ENCODE data around the gene APOB. TPM values are rescaled to one million over a fixed set of nuclear protein-coding genes. Genes with fewer than 3 reads are reported as not detected.

APOB gene
- polyA plus RNA-seq, 4 donors = 14.1 to 1,089 (median 138) TPM

- H3K36me3 ChIP-seq (ENCODE audit: control insufficient read depth in 3 of 3, insufficient read depth in 2 of 3, low read depth in 1 of 3, low read length in 3 of 3) = peaks cover 0 to 50% (median 34%) of the 10 kb centered on the region in 3 donors
- no peak for FAIRE-seq
- DNase-seq = no peak
- WGBS, 3 donors = 84 to 93% (median 88%) methylated on average over 8 of the region's 8 CpGs
- H3K9me3 ChIP-seq (ENCODE audit: control insufficient read depth in 2 of 2, insufficient read depth in 1 of 2, low read depth in 1 of 2, low read length in 1 of 2) = peaks cover 0 to 50% of the 10 kb centered on the region in 2 donors
- H3K27me3 ChIP-seq (ENCODE audit: control insufficient read depth in 3 of 3, insufficient read depth in 3 of 3, low read length in 3 of 3) = no peaks in the 10 kb centered on the region
- H3K4me3 ChIP-seq (ENCODE audit: low read depth in 1 of 3, low read length in 3 of 3) = no peak overlapping the region
- no peaks in the 10 kb centered on the region for H3K4me1 ChIP-seq (ENCODE audit: control insufficient read depth in 3 of 3, insufficient read depth in 2 of 3, low read depth in 1 of 3, low read length in 2 of 3)
- H3K27ac ChIP-seq (ENCODE audit: low read depth in 1 of 3, low read length in 2 of 3) = no peak overlapping the region
Measured at GRCh38 chr2:21011876-21012556, 31.9 kb downstream of the APOB start.

- Histone ChIP-seq H3K27ac (ENCODE audit: low read depth in 1 of 3, low read length in 2 of 3) (no peak overlapping the region), H3K27me3 (ENCODE audit: control insufficient read depth in 3 of 3, insufficient read depth in 3 of 3, low read length in 3 of 3) (no peaks in the 10 kb centered on the region), H3K36me3 (ENCODE audit: control insufficient read depth in 3 of 3, insufficient read depth in 2 of 3, low read depth in 1 of 3, low read length in 3 of 3) (peaks cover 0 to 50% (median 30%) of the 10 kb centered on the region in 3 donors), H3K4me1 (ENCODE audit: control insufficient read depth in 3 of 3, insufficient read depth in 2 of 3, low read depth in 1 of 3, low read length in 2 of 3) (no peaks in the 10 kb centered on the region), H3K9me3 (ENCODE audit: control insufficient read depth in 2 of 2, insufficient read depth in 1 of 2, low read depth in 1 of 2, low read length in 1 of 2) (peaks cover 0 to 54% of the 10 kb centered on the region in 2 donors), H3K4me3 (ENCODE audit: low read depth in 1 of 3, low read length in 3 of 3) (no peak overlapping the region)
- DNase-seq = no peak
- no peak for FAIRE-seq
- WGBS, 3 donors = 84 to 91% (median 91%) methylated on average over 3 of the region's 3 CpGs
Measured at GRCh38 chr2:21011453-21011852, 32.4 kb downstream of the APOB start.

- H3K4me3 ChIP-seq (ENCODE audit: low read depth in 1 of 3, low read length in 3 of 3) = no peak overlapping the region
- H3K27me3 ChIP-seq (ENCODE audit: control insufficient read depth in 3 of 3, insufficient read depth in 3 of 3, low read length in 3 of 3) = peaks cover 0 to under 1% (median 0%) of the 10 kb centered on the region in 3 donors
- no peak for FAIRE-seq
- H3K4me1 ChIP-seq (ENCODE audit: control insufficient read depth in 3 of 3, insufficient read depth in 2 of 3, low read depth in 1 of 3, low read length in 2 of 3) = no peaks in the 10 kb centered on the region
- H3K36me3 ChIP-seq (ENCODE audit: control insufficient read depth in 3 of 3, insufficient read depth in 2 of 3, low read depth in 1 of 3, low read length in 3 of 3) = peaks cover 0 to 50% (median 26%) of the 10 kb centered on the region in 3 donors
- no peak for DNase-seq
- no peak overlapping the region for H3K27ac ChIP-seq (ENCODE audit: low read depth in 1 of 3, low read length in 2 of 3)
- H3K9me3 ChIP-seq (ENCODE audit: control insufficient read depth in 2 of 2, insufficient read depth in 1 of 2, low read depth in 1 of 2, low read length in 1 of 2) = peaks cover 0 to 60% of the 10 kb centered on the region in 2 donors
- WGBS, 3 donors = 79 to 93% (median 91%) methylated on average over 10 of the region's 10 CpGs
Measured at GRCh38 chr2:21010813-21011439, 32.9 kb downstream of the APOB start.

GRCh38 chr2:21009662-21010225 is 34.1 kb downstream of the APOB start:
- Histone ChIP-seq H3K27me3 (ENCODE audit: control insufficient read depth in 3 of 3, insufficient read depth in 3 of 3, low read length in 3 of 3) (peaks cover 0 to 4% (median 0%) of the 10 kb centered on the region in 3 donors), H3K4me3 (ENCODE audit: low read depth in 1 of 3, low read length in 3 of 3) (no peak overlapping the region), H3K27ac (ENCODE audit: low read depth in 1 of 3, low read length in 2 of 3) (no peak overlapping the region), H3K4me1 (ENCODE audit: control insufficient read depth in 3 of 3, insufficient read depth in 2 of 3, low read depth in 1 of 3, low read length in 2 of 3) (no peaks in the 10 kb centered on the region), H3K9me3 (ENCODE audit: control insufficient read depth in 2 of 2, insufficient read depth in 1 of 2, low read depth in 1 of 2, low read length in 1 of 2) (peaks cover 0 to 70% of the 10 kb centered on the region in 2 donors), H3K36me3 (ENCODE audit: control insufficient read depth in 3 of 3, insufficient read depth in 2 of 3, low read depth in 1 of 3, low read length in 3 of 3) (peaks cover 0 to 42% (median 22%) of the 10 kb centered on the region in 3 donors)
- FAIRE-seq = no peak
- WGBS, 3 donors = 74 to 78% (median 75%) methylated on average over 2 of the region's 2 CpGs
- DNase-seq = no peak

GRCh38 chr2:21008790-21009661 is 34.8 kb downstream of the APOB start:
- no peaks in the 10 kb centered on the region for H3K4me1 ChIP-seq (ENCODE audit: control insufficient read depth in 3 of 3, insufficient read depth in 2 of 3, low read depth in 1 of 3, low read length in 2 of 3)
- H3K4me3 ChIP-seq (ENCODE audit: low read depth in 1 of 3, low read length in 3 of 3) = no peak overlapping the region
- no peak overlapping the region for H3K27ac ChIP-seq (ENCODE audit: low read depth in 1 of 3, low read length in 2 of 3)
- H3K36me3 ChIP-seq (ENCODE audit: control insufficient read depth in 3 of 3, insufficient read depth in 2 of 3, low read depth in 1 of 3, low read length in 3 of 3) = peaks cover 0 to 38% (median 25%) of the 10 kb centered on the region in 3 donors
- DNase-seq (no peak), FAIRE-seq (no peak)
- peaks cover 0 to 4% (median 0%) of the 10 kb centered on the region in 3 donors for H3K27me3 ChIP-seq (ENCODE audit: control insufficient read depth in 3 of 3, insufficient read depth in 3 of 3, low read length in 3 of 3)
- whole genome bisulfite sequencing, 3 donors = 91 to 96% (median 92%) methylated on average over 7 of the region's 7 CpGs
- H3K9me3 ChIP-seq (ENCODE audit: control insufficient read depth in 2 of 2, insufficient read depth in 1 of 2, low read depth in 1 of 2, low read length in 1 of 2) = peaks cover 0 to 73% of the 10 kb centered on the region in 2 donors

- Histone ChIP-seq H3K4me1 (ENCODE audit: control insufficient read depth in 3 of 3, insufficient read depth in 2 of 3, low read depth in 1 of 3, low read length in 2 of 3) (no peaks in the 10 kb centered on the region), H3K9me3 (ENCODE audit: control insufficient read depth in 2 of 2, insufficient read depth in 1 of 2, low read depth in 1 of 2, low read length in 1 of 2) (peaks cover 0 to 71% of the 10 kb centered on the region in 2 donors), H3K27ac (ENCODE audit: low read depth in 1 of 3, low read length in 2 of 3) (no peak overlapping the region), H3K4me3 (ENCODE audit: low read depth in 1 of 3, low read length in 3 of 3) (no peak overlapping the region), H3K27me3 (ENCODE audit: control insufficient read depth in 3 of 3, insufficient read depth in 3 of 3, low read length in 3 of 3) (peaks cover 0 to 4% (median 0%) of the 10 kb centered on the region in 3 donors), H3K36me3 (ENCODE audit: control insufficient read depth in 3 of 3, insufficient read depth in 2 of 3, low read depth in 1 of 3, low read length in 3 of 3) (peaks cover 0 to 37% (median 27%) of the 10 kb centered on the region in 3 donors)
- FAIRE-seq = no peak
- DNase-seq = no peak
- WGBS, 3 donors = 92 to 95% (median 93%) methylated on average over 9 of the region's 9 CpGs
Measured at GRCh38 chr2:21008014-21008789, 35.7 kb downstream of the APOB start.

GRCh38 chr2:21007129-21008013 is 36.5 kb downstream of the APOB start:
- no peak for FAIRE-seq
- Histone ChIP-seq H3K4me1 (ENCODE audit: control insufficient read depth in 3 of 3, insufficient read depth in 2 of 3, low read depth in 1 of 3, low read length in 2 of 3) (no peaks in the 10 kb centered on the region), H3K4me3 (ENCODE audit: low read depth in 1 of 3, low read length in 3 of 3) (no peak overlapping the region), H3K9me3 (ENCODE audit: control insufficient read depth in 2 of 2, insufficient read depth in 1 of 2, low read depth in 1 of 2, low read length in 1 of 2) (peaks cover 0 to 72% of the 10 kb centered on the region in 2 donors), H3K27ac (ENCODE audit: low read depth in 1 of 3, low read length in 2 of 3) (no peak overlapping the region), H3K36me3 (ENCODE audit: control insufficient read depth in 3 of 3, insufficient read depth in 2 of 3, low read depth in 1 of 3, low read length in 3 of 3) (peaks cover 0 to 33% (median 27%) of the 10 kb centered on the region in 3 donors), H3K27me3 (ENCODE audit: control insufficient read depth in 3 of 3, insufficient read depth in 3 of 3, low read length in 3 of 3) (peaks cover 0 to 4% (median 0%) of the 10 kb centered on the region in 3 donors)
- DNase-seq = no peak
- 74 to 86% (median 83%) methylated on average over 8 of the region's 8 CpGs for WGBS, 3 donors
